Astrocyte (in vitro differentiated cells and primary cell): ENCODE measurements around the gene TMEM234. TPM values are rescaled to one million over a fixed set of nuclear protein-coding genes. Genes with fewer than 3 reads are reported as not detected.
A peak's percentile ranks its signal among the peaks of the same experiment; 100 is the strongest.

Experiments used
- DNase-seq: peaks from one replicate; pipeline ENCODE4 v3.0.0-alpha.2; 2010; ENCODE audit warnings: low read depth
- FAIRE-seq: peaks from 2 replicates; lab custom pipeline; 2011; peaks lifted over from hg19 to GRCh38; lab: Jason Lieb, UNC
- H2AFZ ChIP-seq: 2 replicates; pipeline ENCODE4 v1.6.0; 2012; ENCODE audit warnings: low read depth, low read length, inconsistent platforms
- H3K27ac ChIP-seq: 2 replicates; pipeline ENCODE4 v1.5.1; 2011; ENCODE audit warnings: low read depth, low read length, inconsistent platforms
- H3K27me3 ChIP-seq: 2 replicates; pipeline ENCODE4 v1.6.0; 2011; ENCODE audit warnings: low read length, inconsistent platforms; ENCODE audit not compliant: insufficient read depth
- H3K36me3 ChIP-seq: 2 replicates; pipeline ENCODE4 v1.5.1; 2011; ENCODE audit warnings: low read length, inconsistent platforms; ENCODE audit not compliant: insufficient read depth
- H3K4me1 ChIP-seq: 2 replicates; pipeline ENCODE4 v1.5.1; 2011; ENCODE audit warnings: low read length, inconsistent platforms; ENCODE audit not compliant: insufficient read depth
- H3K4me2 ChIP-seq: 2 replicates; pipeline ENCODE4 v1.6.0; 2012; ENCODE audit warnings: low read length, inconsistent platforms
- H3K4me3 ChIP-seq: 2 replicates; pipeline ENCODE4 v1.5.1; 2011; ENCODE audit warnings: low read depth, mild to moderate bottlenecking, low read length, inconsistent platforms; ENCODE audit not compliant: insufficient read depth
- H3K79me2 ChIP-seq: 2 replicates; pipeline ENCODE4 v1.6.0; 2012; ENCODE audit warnings: mild to moderate bottlenecking, low read length, inconsistent platforms; ENCODE audit not compliant: insufficient read depth
- H3K9ac ChIP-seq: 2 replicates; pipeline ENCODE4 v1.6.0; 2012; ENCODE audit warnings: mild to moderate bottlenecking, low read length, inconsistent platforms
- H3K9me3 ChIP-seq: 2 replicates; pipeline ENCODE4 v1.5.1; 2012; ENCODE audit warnings: low read depth, mild to moderate bottlenecking, low read length, inconsistent platforms; ENCODE audit not compliant: insufficient read depth
- H4K20me1 ChIP-seq: 2 replicates; pipeline ENCODE4 v1.6.0; 2012; ENCODE audit warnings: low read length, inconsistent platforms; ENCODE audit not compliant: insufficient read depth
- H3K27ac Mint-ChIP-seq: one replicate; pipeline ENCODE4 v1.8.0; 2021; ENCODE audit warnings: mild to moderate bottlenecking, mixed read lengths; ENCODE audit not compliant: unreplicated experiment
- H3K27me3 Mint-ChIP-seq: one replicate; pipeline ENCODE4 v1.8.0; 2021; ENCODE audit warnings: low read depth, mixed read lengths; ENCODE audit not compliant: unreplicated experiment
- H3K36me3 Mint-ChIP-seq: one replicate; pipeline ENCODE4 v1.8.0; 2021; ENCODE audit warnings: low read depth, mixed read lengths; ENCODE audit not compliant: unreplicated experiment
- H3K4me1 Mint-ChIP-seq: one replicate; pipeline ENCODE4 v1.8.0; 2021; ENCODE audit warnings: low read depth, mixed read lengths; ENCODE audit not compliant: unreplicated experiment
- H3K4me3 Mint-ChIP-seq: one replicate; pipeline ENCODE4 v1.8.0; 2021; ENCODE audit warnings: mild to moderate bottlenecking, moderate library complexity, mixed read lengths; ENCODE audit not compliant: unreplicated experiment
- H3K9me3 Mint-ChIP-seq: one replicate; pipeline ENCODE4 v1.8.0; 2021; ENCODE audit warnings: mild to moderate bottlenecking, mixed read lengths; ENCODE audit not compliant: unreplicated experiment
- CTCF ChIP-seq: IDR thresholded peaks from 2 replicates; pipeline ENCODE4 v1.5.1; 2011; ENCODE audit warnings: low read depth, mild to moderate bottlenecking, inconsistent platforms, low read length, moderate library complexity; ENCODE audit not compliant: insufficient read depth
- EZH2 ChIP-seq: IDR thresholded peaks from 2 replicates; pipeline ENCODE4 v1.6.1; 2012; ENCODE audit warnings: mild to moderate bottlenecking, low read length, inconsistent platforms; ENCODE audit not compliant: insufficient read depth
- total RNA-seq: library from RNA; stranded (reverse); gene quantifications from 2 replicates; pipeline ENCODE4 v1.2.1, GENCODE V29; 2021

Gene TMEM234
- total RNA-seq, 1 donor from 2014 or later = 17.3 TPM

- no peaks in the 10 kb centered on the region for H3K9me3 Mint-ChIP-seq
- Histone ChIP-seq H3K4me3 (peak overlapping the region; percentile 69), H3K9ac (peak overlapping the region; percentile 97), H3K27me3 (no peaks in the 10 kb centered on the region), H3K9me3 (no peaks in the 10 kb centered on the region), H3K79me2 (peaks cover 36% of the 10 kb centered on the region), H3K36me3 (peaks cover 4% of the 10 kb centered on the region), H3K4me2 (peak overlapping the region; percentile 91), H3K27ac (peak overlapping the region; percentile 91), H2AFZ (peak overlapping the region; percentile 65), H4K20me1 (peaks cover 28% of the 10 kb centered on the region), H3K4me1 (peaks cover 19% of the 10 kb centered on the region)
- DNase-seq (no peak), FAIRE-seq (no peak)
- H3K4me1 Mint-ChIP-seq = peaks cover 14% of the 10 kb centered on the region
- peak overlapping the region; percentile 52 for H3K4me3 Mint-ChIP-seq
- H3K36me3 Mint-ChIP-seq = peaks cover 20% of the 10 kb centered on the region
- TF ChIP-seq EZH2 (no peak), CTCF (no peak)
- peak overlapping the region; percentile 82 for H3K27ac Mint-ChIP-seq
- no peaks in the 10 kb centered on the region for H3K27me3 Mint-ChIP-seq
Measured at GRCh38 chr1:32179193-32179442, 43.0 kb downstream of the TMEM234 start.

- peaks cover 11% of the 10 kb centered on the region for H3K4me1 Mint-ChIP-seq
- TF ChIP-seq CTCF (no peak), EZH2 (no peak)
- Histone ChIP-seq H3K9ac (peak overlapping the region; percentile 97), H3K36me3 (no peaks in the 10 kb centered on the region), H3K4me1 (peaks cover 19% of the 10 kb centered on the region), H3K79me2 (peaks cover 31% of the 10 kb centered on the region), H3K27me3 (no peaks in the 10 kb centered on the region), H3K9me3 (no peaks in the 10 kb centered on the region), H3K4me2 (peak overlapping the region; percentile 91), H3K27ac (peak overlapping the region; percentile 91), H4K20me1 (peaks cover 24% of the 10 kb centered on the region), H3K4me3 (peak overlapping the region; percentile 69), H2AFZ (peak overlapping the region; percentile 65)
- no peaks in the 10 kb centered on the region for H3K27me3 Mint-ChIP-seq
- no peak for FAIRE-seq
- H3K9me3 Mint-ChIP-seq = no peaks in the 10 kb centered on the region
- peak overlapping the region; percentile 82 for H3K27ac Mint-ChIP-seq
- H3K36me3 Mint-ChIP-seq = peaks cover 20% of the 10 kb centered on the region
- peak overlapping the region; percentile 52 for H3K4me3 Mint-ChIP-seq
- DNase-seq = no peak
Measured at GRCh38 chr1:32178380-32179192, 43.6 kb downstream of the TMEM234 start.

DNA sequence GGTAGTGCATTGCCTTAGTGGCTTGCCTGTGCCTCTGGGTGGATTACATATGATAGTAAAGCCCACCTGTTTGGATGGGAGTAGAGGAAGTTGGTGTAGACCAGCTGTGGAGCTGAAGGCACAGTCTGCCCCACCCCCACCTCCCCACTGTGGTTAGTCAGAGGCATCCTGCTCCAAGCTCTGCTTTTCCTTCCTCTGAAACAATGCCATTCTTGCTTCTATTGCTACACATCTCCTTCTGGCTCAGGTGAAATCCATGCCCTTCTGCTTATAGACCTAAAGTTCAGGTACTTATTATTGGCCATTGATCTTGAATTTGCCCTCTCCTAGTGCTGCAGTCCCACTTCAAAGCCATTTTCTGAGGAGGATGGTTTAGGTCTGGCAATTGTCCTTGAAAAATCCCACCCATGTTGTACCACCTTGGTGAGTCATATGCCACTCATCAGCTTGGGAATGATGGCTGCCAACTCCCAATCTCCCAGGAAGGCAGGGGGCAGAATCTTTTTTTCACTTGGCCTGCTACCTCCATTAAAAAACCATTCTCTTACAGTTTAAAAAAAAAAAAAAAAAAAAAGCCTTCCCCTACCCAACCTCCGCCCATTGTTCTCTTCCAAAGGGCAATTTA, 49.4 kb downstream of the TMEM234 start:
- FAIRE-seq = no peak
- TF ChIP-seq EZH2 (no peak), CTCF (no peak)
- peak; percentile 9 for DNase-seq
- H3K36me3 ChIP-seq = peaks cover 20% of the 10 kb centered on the region
- no peak overlapping the region for H2AFZ ChIP-seq
- H3K79me2 ChIP-seq = no peaks in the 10 kb centered on the region
- H3K4me2 ChIP-seq = no peak overlapping the region
- H4K20me1 ChIP-seq = no peaks in the 10 kb centered on the region
- Mint-ChIP-seq H3K4me3 (no peak overlapping the region), H3K27ac (peak overlapping the region; percentile 2), H3K9me3 (no peaks in the 10 kb centered on the region), H3K27me3 (no peaks in the 10 kb centered on the region), H3K4me1 (peaks cover 11% of the 10 kb centered on the region), H3K36me3 (peaks cover 20% of the 10 kb centered on the region)
- H3K27me3 ChIP-seq = no peaks in the 10 kb centered on the region
- H3K4me1 ChIP-seq = no peaks in the 10 kb centered on the region
- no peak overlapping the region for H3K27ac ChIP-seq
- H3K9me3 ChIP-seq = no peaks in the 10 kb centered on the region
- no peak overlapping the region for H3K9ac ChIP-seq
- no peak overlapping the region for H3K4me3 ChIP-seq
